ENCODE results near the gene DYSF.
"Not testable (repeated sequence)": the region's sequence is repeated elsewhere in the genome, so short reads cannot be mapped to it uniquely, and the experiment has no call there.

Gene DYSF

GRCh38 chr2:71658256-71658655, 204.9 kb downstream of the DYSF start:
- DNase-seq = not testable (repeated sequence)

GRCh38 chr2:71658771-71659170, 205.4 kb downstream of the DYSF start:
- no peak for DNase-seq

GRCh38 chr2:71659868-71660518, 206.6 kb downstream of the DYSF start:
- no peak for DNase-seq

DNA sequence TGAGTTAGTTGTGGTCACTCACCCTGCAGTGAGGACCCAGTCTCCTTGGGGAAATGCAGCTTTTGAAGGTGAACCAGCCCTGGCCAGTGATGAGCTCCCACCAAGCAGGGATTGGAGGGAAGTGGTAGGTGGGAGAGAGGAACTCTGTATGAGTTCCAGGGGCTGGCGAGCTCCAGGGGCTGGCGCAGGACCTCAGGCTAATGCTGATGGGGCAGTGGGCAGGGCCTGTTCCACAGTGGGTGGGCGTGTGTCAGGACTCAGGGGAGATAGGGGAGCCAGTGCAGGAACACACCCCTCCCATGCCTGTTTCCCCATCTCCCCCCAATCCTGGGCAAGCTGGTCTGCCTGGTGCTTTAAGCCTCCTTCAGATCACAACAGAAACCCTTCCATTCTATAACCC, 208.4 kb downstream of the DYSF start:
- DNase-seq = no peak

- no peak for DNase-seq
Measured at GRCh38 chr2:71662665-71663394, 209.5 kb downstream of the DYSF start.

GRCh38 chr2:71664161-71664560, 210.8 kb downstream of the DYSF start:
- no peak for DNase-seq

- no peak for DNase-seq
Measured at GRCh38 chr2:71665168-71666093, 212.1 kb downstream of the DYSF start.

- no peak for DNase-seq
Measured at GRCh38 chr2:71666094-71666474, 212.7 kb downstream of the DYSF start.

- DNase-seq = no peak
Measured at GRCh38 chr2:71667256-71668182, 214.2 kb downstream of the DYSF start.

DNA sequence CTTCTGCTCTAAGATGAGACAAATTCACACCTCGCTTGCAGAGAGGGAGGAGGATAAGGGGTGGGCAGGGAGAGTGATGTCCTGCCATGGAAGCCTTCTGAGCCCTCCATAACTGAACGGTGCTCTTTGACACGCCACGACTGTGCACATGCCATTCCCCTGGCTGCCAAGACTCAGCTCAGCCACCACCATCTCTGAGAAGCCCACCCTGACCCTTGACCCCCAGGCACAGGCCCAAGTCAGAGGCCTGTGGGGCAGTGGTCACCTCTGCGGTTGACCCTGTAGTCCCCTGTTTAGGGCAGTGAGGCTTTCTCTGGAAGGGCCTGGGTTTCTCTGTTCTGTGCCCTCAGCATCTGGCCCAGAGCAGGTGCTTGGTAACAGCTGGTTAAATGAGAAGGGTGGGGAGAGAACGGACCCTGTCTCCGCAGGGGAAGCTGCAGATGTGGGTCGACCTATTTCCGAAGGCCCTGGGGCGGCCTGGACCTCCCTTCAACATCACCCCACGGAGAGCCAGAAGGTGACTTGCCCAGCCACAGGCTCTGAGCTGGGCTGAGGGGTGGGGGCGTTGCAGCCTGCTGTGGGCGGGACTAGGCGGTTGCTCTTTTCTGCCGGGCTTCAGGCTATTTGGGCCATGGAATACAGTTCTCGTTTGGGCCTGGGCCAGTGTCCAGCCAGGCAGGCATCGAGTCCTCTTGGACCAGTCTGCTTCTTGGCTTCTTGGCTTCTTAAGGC, 215.1 kb downstream of the DYSF start:
- no peak for DNase-seq

- no peak for DNase-seq
Measured at GRCh38 chr2:71669058-71669456, 215.7 kb downstream of the DYSF start.

- no peak for DNase-seq
Measured at GRCh38 chr2:71669628-71670429, 216.5 kb downstream of the DYSF start.

DNA sequence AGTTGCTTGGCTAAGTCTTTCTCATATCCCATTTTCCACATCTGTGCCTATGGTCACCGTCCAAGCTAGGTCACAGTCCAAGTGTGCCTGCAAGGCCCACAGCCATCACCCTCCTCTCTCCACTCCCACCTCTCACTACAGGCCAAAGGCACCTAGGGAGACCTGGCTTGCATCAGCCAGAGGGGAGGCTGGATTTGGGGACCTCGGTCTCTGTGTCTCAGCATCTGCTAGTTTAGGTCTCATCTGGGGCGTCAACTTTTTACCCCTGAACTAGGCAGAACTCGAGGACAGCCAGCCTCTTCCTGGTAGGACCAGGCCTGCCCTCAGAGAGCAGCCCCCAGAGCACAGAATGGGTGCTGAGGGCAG, 217.1 kb downstream of the DYSF start:
- no peak for DNase-seq

GRCh38 chr2:71671203-71671854, 218.0 kb downstream of the DYSF start:
- no peak for DNase-seq

DNA sequence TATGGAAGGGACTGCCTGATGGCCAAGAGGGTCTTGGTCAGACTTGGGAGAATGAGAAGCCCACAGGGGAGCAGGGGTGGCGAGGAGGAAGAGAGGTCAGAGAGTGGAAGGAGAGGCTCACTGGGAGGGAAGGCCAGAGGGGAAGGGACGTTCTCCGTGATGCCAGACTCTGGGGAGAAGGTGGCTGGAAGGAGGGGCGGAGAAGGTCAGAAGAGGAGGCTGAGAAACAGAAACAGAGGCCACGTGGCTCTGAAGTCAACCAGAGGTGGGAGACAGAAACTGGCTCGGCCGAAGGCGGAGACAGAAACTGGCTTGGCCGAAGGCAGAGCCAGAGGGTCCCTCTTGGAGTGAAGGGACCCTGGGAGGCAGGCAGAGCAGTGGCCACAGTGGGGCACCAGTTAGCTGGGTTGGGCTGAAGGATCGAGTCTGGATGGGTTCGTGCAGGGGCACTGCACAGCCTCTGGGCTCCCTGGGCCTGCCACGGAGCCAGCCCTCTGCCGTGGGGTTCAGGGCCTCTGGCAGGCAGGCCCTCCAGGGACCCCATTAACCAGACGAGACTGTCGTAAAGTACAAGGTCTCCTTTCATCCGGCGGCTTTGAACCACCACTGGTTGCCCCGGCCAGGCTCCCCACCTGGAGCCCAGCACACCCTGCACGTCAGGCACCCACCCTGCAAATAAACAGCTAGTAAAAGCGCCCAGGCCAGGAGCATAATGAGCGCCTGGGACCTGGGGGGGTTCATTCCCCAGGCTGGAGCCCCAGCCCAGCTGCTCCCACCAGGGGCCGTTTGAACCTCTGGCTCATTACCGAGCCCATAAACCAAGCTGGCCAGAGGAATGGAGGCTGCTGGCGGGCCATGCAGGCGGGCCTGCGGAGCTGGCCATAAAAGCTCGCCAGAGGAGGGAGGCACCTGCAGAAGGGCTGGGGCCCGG, 218.8 kb downstream of the DYSF start:
- DNase-seq = no peak

DNA sequence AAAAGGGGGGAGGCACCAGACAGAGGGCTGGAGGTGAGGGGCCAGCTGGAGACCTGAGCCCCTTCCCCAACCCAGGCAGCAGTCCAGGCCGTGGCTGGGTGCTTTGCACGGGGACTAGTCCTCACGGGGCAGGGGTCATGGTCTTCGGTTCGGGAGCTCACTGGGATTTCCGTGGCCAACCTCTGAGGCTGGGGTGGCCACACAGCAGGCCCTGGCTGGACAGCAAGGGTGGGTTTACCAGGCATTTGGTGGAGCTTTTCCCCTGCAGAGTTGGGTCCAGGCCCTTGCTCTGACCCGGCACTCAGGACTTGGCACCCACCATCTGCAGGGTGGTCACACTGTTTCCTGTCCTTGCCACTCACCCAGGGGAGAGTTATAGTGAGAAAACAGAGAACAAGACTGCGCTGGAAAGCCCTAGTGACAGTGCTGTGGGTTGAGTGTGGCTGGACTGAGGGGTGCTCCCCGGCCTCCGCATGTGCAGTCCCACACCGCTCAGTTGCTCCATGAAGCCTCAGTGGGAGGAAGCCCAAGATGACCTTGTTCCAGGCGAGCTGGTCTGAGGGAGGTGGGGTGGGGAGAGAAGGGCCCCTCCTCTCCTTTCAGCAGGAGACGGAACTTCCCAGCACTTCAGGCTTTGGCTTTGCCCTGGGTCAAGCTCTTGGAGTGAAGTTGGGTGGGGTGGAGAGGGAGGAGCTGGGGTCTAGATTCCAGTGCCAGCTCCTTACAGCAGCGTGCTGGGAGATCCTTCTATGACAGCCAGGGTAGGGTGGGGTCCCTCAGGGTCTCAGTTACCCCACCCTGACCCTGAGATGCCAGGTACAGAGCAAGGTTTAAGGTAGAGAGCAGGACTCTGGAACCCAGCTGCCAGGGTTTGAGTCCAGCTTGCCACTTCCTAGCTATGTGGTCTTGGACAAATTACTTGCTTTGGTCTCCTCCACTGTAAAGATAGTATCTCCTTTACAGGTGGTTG, 219.8 kb downstream of the DYSF start:
- DNase-seq = no peak

DNA sequence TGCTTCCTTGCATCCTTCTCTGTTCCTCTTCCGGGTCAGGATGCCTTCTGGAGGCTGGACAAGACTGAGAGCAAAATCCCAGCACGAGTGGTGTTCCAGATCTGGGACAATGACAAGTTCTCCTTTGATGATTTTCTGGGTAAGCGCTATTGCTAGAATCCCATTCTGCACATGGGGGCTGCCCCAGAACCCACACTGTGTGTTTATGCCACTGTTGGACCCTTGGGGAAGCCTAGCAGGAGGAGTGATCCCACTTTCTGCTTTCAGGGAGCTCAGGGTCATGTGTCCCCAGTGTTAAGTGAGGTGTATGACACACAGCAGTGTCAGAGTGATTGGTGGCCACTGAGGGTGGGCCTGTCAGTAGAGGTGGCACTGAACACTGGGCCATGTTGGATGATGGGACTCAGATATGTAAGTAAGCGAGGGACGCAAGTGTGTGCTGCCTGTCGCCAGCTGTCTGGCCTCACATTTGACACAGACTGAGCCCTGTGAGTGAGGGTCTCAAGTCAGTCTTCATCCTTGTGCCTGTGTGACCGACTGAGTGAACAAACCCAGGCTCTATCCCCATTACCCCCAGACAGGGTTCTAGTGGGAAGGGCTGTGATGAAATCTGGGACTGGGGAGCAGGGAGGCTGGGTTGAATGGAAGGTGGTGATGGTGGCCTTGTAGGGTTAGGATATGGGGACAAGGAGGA, 220.9 kb downstream of the DYSF start:
- DNase-seq = no peak
